ENCODE data around the gene MIER1.

MIER1 gene

GRCh38 chr1:66999640-67000400 lies 75.0 kb downstream of the MIER1 start:
- no peak for DNase-seq (ENCODE audit: low read depth)

GRCh38 chr1:67001682-67002425 lies 77.1 kb downstream of the MIER1 start:
- no peak for DNase-seq (ENCODE audit: low read depth)

- no peak for DNase-seq (ENCODE audit: low read depth)
Observed at GRCh38 chr1:67004176-67004575, 79.4 kb downstream of the MIER1 start.

GRCh38 chr1:67005068-67005467 lies 80.3 kb downstream of the MIER1 start:
- DNase-seq (ENCODE audit: low read depth): no peak

- DNase-seq (ENCODE audit: low read depth): no peak
Observed at GRCh38 chr1:67009792-67010191, 85.0 kb downstream of the MIER1 start.

GRCh38 chr1:67013573-67013972 lies 88.8 kb downstream of the MIER1 start:
- no peak for DNase-seq (ENCODE audit: low read depth)

GRCh38 chr1:67018574-67018973 lies 93.8 kb downstream of the MIER1 start:
- no peak for DNase-seq (ENCODE audit: low read depth)

- DNase-seq (ENCODE audit: low read depth): no peak
Observed at GRCh38 chr1:67019121-67019520, 94.3 kb downstream of the MIER1 start.

- DNase-seq (ENCODE audit: low read depth): no peak
Observed at GRCh38 chr1:67019600-67020136, 94.9 kb downstream of the MIER1 start.

GRCh38 chr1:67020304-67020703 lies 95.5 kb downstream of the MIER1 start:
- DNase-seq (ENCODE audit: low read depth): no peak

- no peak for DNase-seq (ENCODE audit: low read depth)
Observed at GRCh38 chr1:67020765-67021164, 96.0 kb downstream of the MIER1 start.

GRCh38 chr1:67029472-67029871 lies 104.7 kb downstream of the MIER1 start:
- no peak for DNase-seq (ENCODE audit: low read depth)

- no peak for DNase-seq (ENCODE audit: low read depth)
Observed at GRCh38 chr1:67031121-67031858, 106.5 kb downstream of the MIER1 start.

- DNase-seq (ENCODE audit: low read depth): no peak
Observed at GRCh38 chr1:67031859-67032247, 107.1 kb downstream of the MIER1 start.

Measured in T follicular helper cell (primary cell).